ENCODE results near the gene ABCG4.
"Not testable (repeated sequence)": the region's sequence is repeated elsewhere in the genome, so short reads cannot be mapped to it uniquely, and the experiment has no call there.

DNA sequence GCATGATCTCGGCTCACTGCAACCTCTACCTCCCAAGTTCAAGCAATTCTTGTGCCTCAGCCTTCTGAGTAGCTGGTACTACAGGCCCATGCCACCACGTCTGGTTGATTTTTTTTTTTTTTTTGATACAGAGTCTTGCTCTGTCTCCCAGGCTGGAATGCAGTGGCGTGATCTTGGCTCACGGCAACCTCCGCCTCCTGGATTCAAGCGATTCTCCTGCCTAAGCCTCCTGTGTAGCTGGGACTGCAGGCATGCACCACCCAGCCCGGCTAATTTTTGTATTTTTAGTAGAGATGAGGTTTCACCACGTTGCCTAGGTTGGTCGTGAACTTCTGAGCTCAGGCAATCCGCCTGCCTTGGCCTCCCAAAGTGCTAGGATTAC, 18.2 kb downstream of the ABCG4 start:
- TF ChIP-seq EGR1 (IDR thresholded peaks at IDR 0.05; ENCODE audit: low read depth in 2 of 2); SP1 (IDR thresholded peaks at IDR 0.05); CTCF (IDR thresholded peaks at IDR 0.05; ENCODE audit: low read depth, low read length, missing input control); RXRA (IDR thresholded peaks at IDR 0.05); FOXA1 (IDR thresholded peaks at IDR 0.05); MAX (IDR thresholded peaks at IDR 0.05): not testable (repeated sequence)
- TF ChIP-seq, protein P1, sequence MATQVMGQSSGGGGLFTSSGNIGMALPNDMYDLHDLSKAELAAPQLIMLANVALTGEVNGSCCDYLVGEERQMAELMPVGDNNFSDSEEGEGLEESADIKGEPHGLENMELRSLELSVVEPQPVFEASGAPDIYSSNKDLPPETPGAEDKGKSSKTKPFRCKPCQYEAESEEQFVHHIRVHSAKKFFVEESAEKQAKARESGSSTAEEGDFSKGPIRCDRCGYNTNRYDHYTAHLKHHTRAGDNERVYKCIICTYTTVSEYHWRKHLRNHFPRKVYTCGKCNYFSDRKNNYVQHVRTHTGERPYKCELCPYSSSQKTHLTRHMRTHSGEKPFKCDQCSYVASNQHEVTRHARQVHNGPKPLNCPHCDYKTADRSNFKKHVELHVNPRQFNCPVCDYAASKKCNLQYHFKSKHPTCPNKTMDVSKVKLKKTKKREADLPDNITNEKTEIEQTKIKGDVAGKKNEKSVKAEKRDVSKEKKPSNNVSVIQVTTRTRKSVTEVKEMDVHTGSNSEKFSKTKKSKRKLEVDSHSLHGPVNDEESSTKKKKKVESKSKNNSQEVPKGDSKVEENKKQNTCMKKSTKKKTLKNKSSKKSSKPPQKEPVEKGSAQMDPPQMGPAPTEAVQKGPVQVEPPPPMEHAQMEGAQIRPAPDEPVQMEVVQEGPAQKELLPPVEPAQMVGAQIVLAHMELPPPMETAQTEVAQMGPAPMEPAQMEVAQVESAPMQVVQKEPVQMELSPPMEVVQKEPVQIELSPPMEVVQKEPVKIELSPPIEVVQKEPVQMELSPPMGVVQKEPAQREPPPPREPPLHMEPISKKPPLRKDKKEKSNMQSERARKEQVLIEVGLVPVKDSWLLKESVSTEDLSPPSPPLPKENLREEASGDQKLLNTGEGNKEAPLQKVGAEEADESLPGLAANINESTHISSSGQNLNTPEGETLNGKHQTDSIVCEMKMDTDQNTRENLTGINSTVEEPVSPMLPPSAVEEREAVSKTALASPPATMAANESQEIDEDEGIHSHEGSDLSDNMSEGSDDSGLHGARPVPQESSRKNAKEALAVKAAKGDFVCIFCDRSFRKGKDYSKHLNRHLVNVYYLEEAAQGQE (IDR thresholded peaks at IDR 0.05): not testable (repeated sequence)
- TF ChIP-seq, protein P2, sequence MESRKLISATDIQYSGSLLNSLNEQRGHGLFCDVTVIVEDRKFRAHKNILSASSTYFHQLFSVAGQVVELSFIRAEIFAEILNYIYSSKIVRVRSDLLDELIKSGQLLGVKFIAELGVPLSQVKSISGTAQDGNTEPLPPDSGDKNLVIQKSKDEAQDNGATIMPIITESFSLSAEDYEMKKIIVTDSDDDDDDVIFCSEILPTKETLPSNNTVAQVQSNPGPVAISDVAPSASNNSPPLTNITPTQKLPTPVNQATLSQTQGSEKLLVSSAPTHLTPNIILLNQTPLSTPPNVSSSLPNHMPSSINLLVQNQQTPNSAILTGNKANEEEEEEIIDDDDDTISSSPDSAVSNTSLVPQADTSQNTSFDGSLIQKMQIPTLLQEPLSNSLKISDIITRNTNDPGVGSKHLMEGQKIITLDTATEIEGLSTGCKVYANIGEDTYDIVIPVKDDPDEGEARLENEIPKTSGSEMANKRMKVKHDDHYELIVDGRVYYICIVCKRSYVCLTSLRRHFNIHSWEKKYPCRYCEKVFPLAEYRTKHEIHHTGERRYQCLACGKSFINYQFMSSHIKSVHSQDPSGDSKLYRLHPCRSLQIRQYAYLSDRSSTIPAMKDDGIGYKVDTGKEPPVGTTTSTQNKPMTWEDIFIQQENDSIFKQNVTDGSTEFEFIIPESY (IDR thresholded peaks at IDR 0.05): not testable (repeated sequence)
